GM18526 (cell line): Measurements from ENCODE around the gene PROK2.

Source experiments
- POLR2A ChIP-seq: IDR thresholded peaks from 3 replicates; pipeline ENCODE4 v1.6.1; 2011; ENCODE audit not compliant: insufficient read length; ENCODE audit errors: extremely low read depth

The PROK2 gene

GRCh38 chr3:71771884-71772283 is 13.1 kb downstream of the PROK2 start:
- TF ChIP-seq POLR2A, result no peak

GRCh38 chr3:71771126-71771525 is 13.8 kb downstream of the PROK2 start:
- no peak for TF ChIP-seq POLR2A

GRCh38 chr3:71763426-71763825 is 21.5 kb downstream of the PROK2 start:
- no peak for TF ChIP-seq POLR2A

- no peak for TF ChIP-seq POLR2A
These were observed 24.8 kb downstream of the PROK2 start for GRCh38 chr3:71760140-71760539.

- TF ChIP-seq POLR2A, result no peak
These were observed 25.5 kb downstream of the PROK2 start for GRCh38 chr3:71759401-71759800.

GRCh38 chr3:71758091-71758490 is 26.9 kb downstream of the PROK2 start:
- TF ChIP-seq POLR2A, result no peak

- no peak for TF ChIP-seq POLR2A
These were observed 30.2 kb downstream of the PROK2 start for GRCh38 chr3:71754610-71755253.

- TF ChIP-seq POLR2A, result no peak
These were observed 31.0 kb downstream of the PROK2 start, which contains the start of gene GPR27 for GRCh38 chr3:71753701-71754609. Gene GPR27 (plus strand): TSS chr3:71753855. CDS start chr3:71754050, 195 bp downstream.

- no peak for TF ChIP-seq POLR2A
These were observed 31.9 kb downstream of the PROK2 start for GRCh38 chr3:71752831-71753700.

- no peak for TF ChIP-seq POLR2A
These were observed 33.3 kb downstream of the PROK2 start for GRCh38 chr3:71751602-71752001.

- no peak for TF ChIP-seq POLR2A
These were observed 40.2 kb downstream of the PROK2 start for GRCh38 chr3:71744738-71745137.

- TF ChIP-seq POLR2A, result no peak
These were observed 42.3 kb downstream of the PROK2 start for GRCh38 chr3:71742621-71743020.

GRCh38 chr3:71734881-71735280 is 50.1 kb downstream of the PROK2 start:
- no peak for TF ChIP-seq POLR2A

- TF ChIP-seq POLR2A, result no peak
These were observed 51.6 kb downstream of the PROK2 start for GRCh38 chr3:71733319-71733718.

- no peak for TF ChIP-seq POLR2A
These were observed 52.3 kb downstream of the PROK2 start for GRCh38 chr3:71732637-71733036.
